VCaP (cell line): ENCODE measurements around the gene ASB1.

Source experiments
- H3K27ac ChIP-seq: fragments of 450-650 bp; 2 replicates; pipeline ENCODE4 v1.5.1; 2017
- TF ChIP-seq, protein P1 (sequence below): fragments of 450-650 bp; conservative IDR thresholded peaks from 2 replicates; pipeline ENCODE4 v1.5.1; 2017; ENCODE audit warnings: mild to moderate bottlenecking, moderate library complexity

ASB1 gene

GRCh38 chr2:238456449-238456848, 29.7 kb downstream of the ASB1 start:
- TF ChIP-seq, protein P1, sequence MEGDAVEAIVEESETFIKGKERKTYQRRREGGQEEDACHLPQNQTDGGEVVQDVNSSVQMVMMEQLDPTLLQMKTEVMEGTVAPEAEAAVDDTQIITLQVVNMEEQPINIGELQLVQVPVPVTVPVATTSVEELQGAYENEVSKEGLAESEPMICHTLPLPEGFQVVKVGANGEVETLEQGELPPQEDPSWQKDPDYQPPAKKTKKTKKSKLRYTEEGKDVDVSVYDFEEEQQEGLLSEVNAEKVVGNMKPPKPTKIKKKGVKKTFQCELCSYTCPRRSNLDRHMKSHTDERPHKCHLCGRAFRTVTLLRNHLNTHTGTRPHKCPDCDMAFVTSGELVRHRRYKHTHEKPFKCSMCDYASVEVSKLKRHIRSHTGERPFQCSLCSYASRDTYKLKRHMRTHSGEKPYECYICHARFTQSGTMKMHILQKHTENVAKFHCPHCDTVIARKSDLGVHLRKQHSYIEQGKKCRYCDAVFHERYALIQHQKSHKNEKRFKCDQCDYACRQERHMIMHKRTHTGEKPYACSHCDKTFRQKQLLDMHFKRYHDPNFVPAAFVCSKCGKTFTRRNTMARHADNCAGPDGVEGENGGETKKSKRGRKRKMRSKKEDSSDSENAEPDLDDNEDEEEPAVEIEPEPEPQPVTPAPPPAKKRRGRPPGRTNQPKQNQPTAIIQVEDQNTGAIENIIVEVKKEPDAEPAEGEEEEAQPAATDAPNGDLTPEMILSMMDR, result no peak
- H3K27ac ChIP-seq, result no peak overlapping the region

DNA sequence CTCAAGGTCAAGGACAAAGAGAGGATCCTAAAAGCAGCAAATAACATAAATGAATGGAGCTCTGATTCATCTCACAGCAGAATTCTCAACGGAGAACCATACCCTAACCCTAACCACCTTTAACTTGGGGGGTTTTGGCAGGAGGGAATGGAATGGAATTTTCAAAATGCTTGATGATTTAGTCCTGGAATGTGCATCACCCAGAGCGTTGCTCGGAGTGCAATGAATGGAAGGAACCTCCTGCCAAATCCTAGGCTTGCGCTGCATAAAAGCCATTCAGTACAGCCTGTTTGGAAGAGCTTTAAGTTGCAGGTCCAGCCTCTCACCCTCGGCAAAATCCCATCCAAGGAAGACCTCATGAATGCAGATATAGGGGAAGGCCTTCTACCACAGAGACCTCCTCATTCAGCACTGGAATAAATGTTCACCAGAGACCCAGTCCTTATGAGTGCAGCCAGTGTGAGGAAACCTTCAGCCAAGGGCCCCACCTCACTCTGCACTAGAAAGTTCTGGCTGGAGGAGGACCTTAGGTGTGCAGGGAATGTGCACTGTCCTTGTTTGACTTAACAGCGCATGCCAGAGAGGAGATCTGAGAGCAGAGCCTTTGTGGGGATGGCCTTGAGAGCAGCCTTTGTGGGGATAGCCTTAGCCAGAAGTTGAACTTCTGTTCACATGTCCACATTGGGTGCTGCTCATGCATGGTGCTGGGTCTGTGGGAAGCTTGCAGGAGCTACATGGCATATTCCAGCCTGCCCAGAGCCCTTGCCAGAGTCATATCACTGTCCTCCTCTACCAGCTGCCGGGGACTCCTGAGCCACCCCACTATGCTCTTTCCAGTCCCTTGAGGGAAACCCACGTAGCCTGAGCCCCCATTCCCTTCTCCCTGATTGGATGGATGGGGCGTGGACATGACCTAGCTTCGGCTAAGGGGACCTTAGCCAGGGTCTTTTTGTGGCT, 30.5 kb downstream of the ASB1 start:
- TF ChIP-seq, protein P1, result no peak
- no peak overlapping the region for H3K27ac ChIP-seq

GRCh38 chr2:238457927-238458324, 31.2 kb downstream of the ASB1 start:
- TF ChIP-seq, protein P1, result no peak
- no peak overlapping the region for H3K27ac ChIP-seq

DNA sequence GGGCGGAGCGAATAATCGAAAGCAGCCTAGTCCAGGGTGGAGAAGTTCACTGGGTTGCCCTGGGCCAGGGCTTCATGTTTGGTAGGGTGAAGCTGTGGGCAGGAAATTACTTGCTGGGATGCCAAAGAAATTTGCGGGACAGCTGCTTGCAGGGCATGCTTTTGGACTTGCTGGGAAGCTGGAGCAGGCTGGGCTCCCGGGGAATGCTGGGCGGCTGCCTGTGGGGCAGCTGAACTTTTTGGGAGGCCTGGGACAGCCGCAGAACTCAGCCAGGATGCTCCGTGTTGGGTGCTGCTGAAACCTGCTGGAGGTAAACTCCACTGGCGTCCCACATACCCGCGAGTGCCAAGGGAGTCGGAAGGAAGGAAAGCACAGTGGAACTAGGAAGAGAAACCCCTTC, 31.9 kb downstream of the ASB1 start:
- no peak overlapping the region for H3K27ac ChIP-seq
- TF ChIP-seq, protein P1, result no peak

DNA sequence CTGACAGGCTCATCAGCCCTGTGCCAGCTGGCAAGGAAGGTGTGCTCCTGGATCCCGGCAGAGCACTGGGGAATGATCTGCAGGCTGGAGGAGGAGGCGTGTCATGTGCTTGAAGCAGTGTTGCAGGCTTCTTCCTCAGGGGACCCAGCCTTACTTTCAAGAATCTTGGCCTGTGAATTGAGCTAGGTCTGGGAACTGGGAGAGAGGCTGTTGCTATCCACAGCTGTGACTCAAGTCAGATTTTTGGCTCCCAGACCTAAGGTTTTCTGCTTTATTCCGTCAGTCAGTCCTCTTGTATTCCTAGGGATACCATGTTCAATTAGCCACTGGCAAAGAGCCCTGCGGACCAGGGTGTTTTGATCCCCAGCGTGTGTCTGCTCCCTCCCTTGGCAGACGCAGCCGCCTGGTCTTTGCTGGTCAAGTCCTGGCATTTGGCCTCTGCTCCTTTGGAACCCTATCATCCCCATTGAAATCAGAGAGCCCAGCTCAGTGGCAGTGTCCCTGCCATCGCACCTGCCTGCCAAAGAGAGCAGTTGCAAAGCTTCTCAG, 32.4 kb downstream of the ASB1 start:
- no peak overlapping the region for H3K27ac ChIP-seq
- TF ChIP-seq, protein P1, result no peak

GRCh38 chr2:238461051-238461450, 34.3 kb downstream of the ASB1 start:
- TF ChIP-seq, protein P1, result no peak
- H3K27ac ChIP-seq, result no peak overlapping the region

GRCh38 chr2:238461491-238461890, 34.8 kb downstream of the ASB1 start:
- no peak overlapping the region for H3K27ac ChIP-seq
- TF ChIP-seq, protein P1, result no peak
